Common myeloid progenitor, CD34-positive (primary cell): ENCODE measurements around the gene CNKSR2.

Source experiments
- CTCF ChIA-PET: fragments of 350-600 bp; sonication (Branson Sonifier 250); formaldehyde crosslinking; loops from one replicate; lab custom pipeline; 2021; ENCODE audit warnings: antibody characterized with exemption; lab: Charles Lee
- POLR2A ChIA-PET: fragments of 350-600 bp; sonication (Branson Sonifier 250); formaldehyde crosslinking; loops from one replicate; lab custom pipeline; 2021; ENCODE audit warnings: antibody characterized with exemption; lab: Charles Lee
- DNase-seq, 3 donors: peaks; one replicate each; pipeline versions ENCODE4 v3.0.0 to v3.0.0-alpha.2; 2013
- H3K27ac ChIP-seq, 2 experiments: 1 replicate in 1 of 2; 2 replicates in 1 of 2; pipeline ENCODE4 v1.7.0; 2013; ENCODE audit warnings: inconsistent platforms in 2 of 2, low read length in 2 of 2, mild to moderate bottlenecking in 2 of 2, low read depth in 1 of 2, moderate library complexity in 1 of 2; ENCODE audit not compliant: severe bottlenecking in 2 of 2, insufficient read depth in 1 of 2, poor library complexity in 1 of 2
- H3K27me3 ChIP-seq, 5 experiments: replicated peaks in 2 of 5; 1 replicate in 3 of 5; 2 replicates in 2 of 5; pipeline versions ENCODE4 v1.6.1 to v1.7.0; 2013; ENCODE audit warnings: low read length in 4 of 5, mild to moderate bottlenecking in 2 of 5, moderate library complexity in 2 of 5, inconsistent platforms in 1 of 5; ENCODE audit not compliant: insufficient read depth in 5 of 5, control insufficient read depth in 4 of 5
- H3K36me3 ChIP-seq, 4 experiments: 1 replicate in 2 of 4; 2 replicates in 2 of 4; pipeline versions ENCODE4 v1.6.1 to v1.7.0; 2013; ENCODE audit warnings: low read length in 3 of 4, control low read depth in 1 of 4, mild to moderate bottlenecking in 1 of 4; ENCODE audit not compliant: control insufficient read depth in 4 of 4, insufficient read depth in 4 of 4
- H3K4me1 ChIP-seq, 4 experiments: 1 replicate in 3 of 4; 2 replicates in 1 of 4; pipeline versions ENCODE4 v1.6.1 to v1.7.1; 2013; ENCODE audit warnings: low read length in 3 of 4, mild to moderate bottlenecking in 3 of 4, control low read depth in 1 of 4, inconsistent platforms in 1 of 4, moderate library complexity in 1 of 4; ENCODE audit not compliant: control insufficient read depth in 4 of 4, insufficient read depth in 4 of 4; ENCODE audit errors: control extremely low read depth in 1 of 4
- H3K4me3 ChIP-seq, 7 experiments: 1 replicate in 4 of 7; 2 replicates in 3 of 7; pipeline versions ENCODE4 v1.5.1 to v1.7.0; 2013; ENCODE audit warnings: mild to moderate bottlenecking in 7 of 7, low read length in 6 of 7, moderate library complexity in 6 of 7, inconsistent platforms in 2 of 7, low read depth in 2 of 7, control low read depth in 1 of 7; ENCODE audit not compliant: insufficient read depth in 4 of 7, control insufficient read depth in 1 of 7; ENCODE audit errors: extremely low read depth in 1 of 7
- H3K9me3 ChIP-seq, 5 experiments: 1 replicate in 4 of 5; 2 replicates in 1 of 5; pipeline versions ENCODE4 v1.6.1 to v1.7.1; 2013; ENCODE audit warnings: low read length in 4 of 5, mild to moderate bottlenecking in 2 of 5, inconsistent platforms in 1 of 5, low read depth in 1 of 5, moderate library complexity in 1 of 5; ENCODE audit not compliant: control insufficient read depth in 4 of 5, insufficient read depth in 2 of 5; ENCODE audit errors: control extremely low read depth in 1 of 5
- WGBS: methylation state at CpG from one replicate; pipeline ENCODE4 v1.1.5; 2013; ENCODE audit not compliant: insufficient coverage; 5-methylcytosine and 5-hydroxymethylcytosine counted together

The CNKSR2 gene

GRCh38 chrX:21374994-21375707 lies 933 bp downstream of the CNKSR2 start:
- Histone ChIP-seq H3K27me3 (peaks cover 0 to 39% (median 9%) of the 10 kb centered on the region in 5 experiments), H3K36me3 (no peaks in the 10 kb centered on the region), H3K9me3 (peaks cover 0 to 6% (median 0%) of the 10 kb centered on the region in 5 experiments), H3K27ac (no peak overlapping the region), H3K4me3 (peak overlapping the region; percentile 21 to 77 (median 66)), H3K4me1 (peaks cover 0 to 13% (median 6%) of the 10 kb centered on the region in 4 experiments)
- ChIA-PET CTCF (no interaction called here), POLR2A (no interaction called here)
- 34% methylated on average over 31 of the region's 46 CpGs for WGBS
- peak in 1 of 3 donors; percentile 3 for DNase-seq

- CTCF ChIA-PET, result no interaction called here
- DNase-seq, result peak in 2 of 3 donors; percentile 24 to 37
- peaks cover 0 to 6% (median 0%) of the 10 kb centered on the region in 5 experiments for H3K9me3 ChIP-seq
- no peak overlapping the region for H3K27ac ChIP-seq
- 31% methylated on average over 2 of the region's 5 CpGs for WGBS
- peak overlapping the region in 4 of 7 experiments; percentile 63 to 77 (median 70) for H3K4me3 ChIP-seq
- POLR2A ChIA-PET, result no interaction called here
- peaks cover 0 to 35% (median 7%) of the 10 kb centered on the region in 5 experiments for H3K27me3 ChIP-seq
- peaks cover 0 to 13% (median 6%) of the 10 kb centered on the region in 4 experiments for H3K4me1 ChIP-seq
- no peaks in the 10 kb centered on the region for H3K36me3 ChIP-seq
Observed at GRCh38 chrX:21375708-21376009, 1.4 kb downstream of the CNKSR2 start.

GRCh38 chrX:21376636-21377035 lies 2.4 kb downstream of the CNKSR2 start:
- ChIA-PET CTCF (no interaction called here), POLR2A (no interaction called here)
- peaks cover 0 to 30% (median 7%) of the 10 kb centered on the region in 5 experiments for H3K27me3 ChIP-seq
- H3K36me3 ChIP-seq, result no peaks in the 10 kb centered on the region
- no peak overlapping the region for H3K27ac ChIP-seq
- no peak overlapping the region for H3K4me3 ChIP-seq
- DNase-seq, result no peak
- peaks cover 0 to 13% (median 6%) of the 10 kb centered on the region in 4 experiments for H3K4me1 ChIP-seq
- WGBS, result 89% methylated on average over 1 of the region's 2 CpGs
- peaks cover 0 to 6% (median 0%) of the 10 kb centered on the region in 5 experiments for H3K9me3 ChIP-seq

GRCh38 chrX:21379991-21380390 lies 5.8 kb downstream of the CNKSR2 start:
- no peak overlapping the region for H3K27ac ChIP-seq
- DNase-seq, result no peak
- peaks cover 0 to under 1% (median 0%) of the 10 kb centered on the region in 5 experiments for H3K9me3 ChIP-seq
- ChIA-PET CTCF (no interaction called here), POLR2A (no interaction called here)
- peaks cover 0 to 20% (median 3%) of the 10 kb centered on the region in 5 experiments for H3K27me3 ChIP-seq
- no peak overlapping the region for H3K4me3 ChIP-seq
- peaks cover 0 to 5% (median 1%) of the 10 kb centered on the region in 4 experiments for H3K4me1 ChIP-seq
- WGBS, result no CpG with 5 or more reads among the region's 1 CpG
- H3K36me3 ChIP-seq, result no peaks in the 10 kb centered on the region

- POLR2A ChIA-PET, result no interaction called here
- Histone ChIP-seq H3K9me3 (no peaks in the 10 kb centered on the region), H3K27me3 (peaks cover 0 to 2% (median 0%) of the 10 kb centered on the region in 5 experiments), H3K4me1 (no peaks in the 10 kb centered on the region), H3K4me3 (no peak overlapping the region), H3K36me3 (no peaks in the 10 kb centered on the region), H3K27ac (no peak overlapping the region)
- peak in 2 of 3 donors; percentile 20 to 22 for DNase-seq
- CTCF ChIA-PET, result no interaction called here
- WGBS, result no CpG with 5 or more reads among the region's 2 CpGs
Observed at GRCh38 chrX:21382715-21383114, 8.5 kb downstream of the CNKSR2 start.

- Histone ChIP-seq H3K36me3 (no peaks in the 10 kb centered on the region), H3K9me3 (no peaks in the 10 kb centered on the region), H3K4me3 (no peak overlapping the region), H3K27ac (no peak overlapping the region), H3K4me1 (no peaks in the 10 kb centered on the region), H3K27me3 (no peaks in the 10 kb centered on the region)
- WGBS, result no CpG with 5 or more reads among the region's 2 CpGs
- POLR2A ChIA-PET, result no interaction called here
- no peak for DNase-seq
- CTCF ChIA-PET, result no interaction called here
Observed at GRCh38 chrX:21383546-21383945, 9.3 kb downstream of the CNKSR2 start.

- no peak for DNase-seq
- Histone ChIP-seq H3K36me3 (no peaks in the 10 kb centered on the region), H3K9me3 (no peaks in the 10 kb centered on the region), H3K4me3 (no peak overlapping the region), H3K27ac (no peak overlapping the region), H3K4me1 (no peaks in the 10 kb centered on the region), H3K27me3 (no peaks in the 10 kb centered on the region)
- POLR2A ChIA-PET, result no interaction called here
- whole genome bisulfite sequencing, result no CpG with 5 or more reads among the region's 1 CpG
- CTCF ChIA-PET, result no interaction called here
Observed at GRCh38 chrX:21384178-21384577, 10.0 kb downstream of the CNKSR2 start.
